Neural progenitor cell (in vitro differentiated cells): ENCODE results near the gene PYURF. TPM values are rescaled to one million over a fixed set of nuclear protein-coding genes. Genes with fewer than 3 reads are reported as not detected.

ENCODE experiments used
- DNase-seq: peaks from one replicate; pipeline ENCODE4 v3.0.0-alpha.2; 2016; ENCODE audit warnings: low spot score
- H2AFZ ChIP-seq: fragments of 200-600 bp; sonication (generic); replicated peaks from 2 replicates; pipeline ENCODE4 v1.6.1; 2016; ENCODE audit warnings: antibody characterized with exemption
- H3F3A ChIP-seq: fragments of 200-600 bp; sonication (generic); 2 replicates; pipeline ENCODE4 v1.6.1; 2016; ENCODE audit warnings: antibody characterized with exemption, low read depth
- H3K27ac ChIP-seq: fragments of 200-600 bp; sonication (generic); 2 replicates; pipeline ENCODE4 v1.5.1; 2016; ENCODE audit warnings: mild to moderate bottlenecking
- H3K27me3 ChIP-seq: fragments of 200-600 bp; sonication (generic); 2 replicates; pipeline ENCODE4 v1.6.1; 2016; ENCODE audit warnings: mild to moderate bottlenecking, moderate library complexity
- H3K36me3 ChIP-seq: fragments of 200-600 bp; sonication (generic); 2 replicates; pipeline ENCODE4 v1.5.1; 2016
- H3K4me1 ChIP-seq: fragments of 200-600 bp; sonication (generic); 2 replicates; pipeline ENCODE4 v1.6.1; 2016; ENCODE audit warnings: mixed run types
- H3K4me2 ChIP-seq: fragments of 200-600 bp; sonication (generic); 2 replicates; pipeline ENCODE4 v1.6.1; 2016
- H3K4me3 ChIP-seq: fragments of 200-600 bp; sonication (generic); 2 replicates; pipeline ENCODE4 v1.5.1; 2016
- H3K79me2 ChIP-seq: fragments of 200-600 bp; sonication (generic); 2 replicates; pipeline ENCODE4 v1.6.1; 2016; ENCODE audit warnings: low read depth
- H3K9ac ChIP-seq: fragments of 200-600 bp; sonication (generic); 2 replicates; pipeline ENCODE4 v1.6.1; 2016
- H3K9me3 ChIP-seq: fragments of 200-600 bp; sonication (generic); 2 replicates; pipeline ENCODE4 v1.5.1; 2016; ENCODE audit warnings: low read depth
- H4K20me1 ChIP-seq: fragments of 200-600 bp; sonication (generic); 2 replicates; pipeline ENCODE4 v1.6.1; 2016; ENCODE audit warnings: low read depth
- H3K27ac Mint-ChIP-seq: 3 replicates; pipeline ENCODE4 v1.8.0; 2021; ENCODE audit warnings: mixed read lengths
- H3K27me3 Mint-ChIP-seq: 2 replicates; pipeline ENCODE4 v1.8.0; 2022; ENCODE audit warnings: low read depth, mild to moderate bottlenecking, inconsistent platforms, moderate library complexity, mixed read lengths; ENCODE audit not compliant: insufficient read depth
- H3K36me3 Mint-ChIP-seq: 3 replicates; pipeline ENCODE4 v1.8.0; 2021; ENCODE audit warnings: mixed read lengths
- H3K4me1 Mint-ChIP-seq: 3 replicates; pipeline ENCODE4 v1.8.0; 2021; ENCODE audit warnings: mixed read lengths
- H3K4me3 Mint-ChIP-seq: 3 replicates; pipeline ENCODE4 v1.8.0; 2021; ENCODE audit warnings: mild to moderate bottlenecking, moderate library complexity, mixed read lengths
- H3K9me3 Mint-ChIP-seq: 3 replicates; pipeline ENCODE4 v1.8.0; 2020; ENCODE audit warnings: mixed read lengths
- EZH2 ChIP-seq: fragments of 200-600 bp; sonication (generic); IDR thresholded peaks from 2 replicates; pipeline ENCODE4 v1.6.1; 2017; ENCODE audit warnings: antibody characterized with exemption, mild to moderate bottlenecking, moderate library complexity
- EZH2phosphoT487 ChIP-seq: fragments of 200-600 bp; sonication (generic); IDR thresholded peaks from 2 replicates; pipeline ENCODE4 v1.6.1; 2017; ENCODE audit warnings: antibody characterized with exemption
- total RNA-seq: library from RNA; depleted of rRNA; stranded (reverse); fragments of >200 nt; gene quantifications from 2 replicates; pipeline ENCODE4 v1.2.3, GENCODE V29; 2015; ENCODE audit warnings: low replicate concordance
- TF ChIP-seq, protein P1 (sequence below): fragments of 200-600 bp; sonication (generic); IDR thresholded peaks from 2 replicates; pipeline ENCODE4 v1.5.1; 2017; ENCODE audit warnings: antibody characterized with exemption, mild to moderate bottlenecking

Gene PYURF
- total RNA-seq, 1 donor from 2014 or later = 106 TPM

DNA sequence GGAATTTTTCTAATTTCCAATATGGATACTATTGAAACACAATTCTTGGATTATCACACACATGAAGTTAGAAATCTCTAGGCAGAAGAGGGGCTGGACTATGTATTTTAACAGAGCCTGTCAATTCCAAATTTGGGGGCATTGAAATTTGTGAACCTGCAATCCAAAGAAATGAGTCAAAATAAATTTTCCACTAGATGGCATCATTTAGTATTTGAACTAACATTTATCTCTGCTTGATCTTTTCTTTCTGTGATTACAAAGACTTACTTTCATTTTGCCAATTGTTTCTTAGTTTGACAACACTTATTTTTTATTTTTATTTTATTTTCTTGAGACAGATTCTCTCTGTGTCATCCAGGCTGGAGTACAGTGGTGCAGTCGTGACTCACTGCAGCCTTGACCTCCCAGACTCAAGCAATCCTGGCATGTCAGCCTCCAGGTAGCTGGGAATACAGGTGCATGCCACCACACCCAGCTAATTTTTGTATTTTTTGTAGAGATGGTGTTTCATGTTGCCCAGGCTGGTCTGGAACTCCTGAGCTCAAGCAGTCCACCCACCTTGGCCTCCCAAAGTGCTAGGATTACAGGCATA, 2.7 kb upstream of the PYURF start:
- Mint-ChIP-seq H3K27me3 (no peaks in the 10 kb centered on the region), H3K4me3 (no peak overlapping the region), H3K4me1 (peaks cover 15% of the 10 kb centered on the region), H3K36me3 (peaks cover 1% of the 10 kb centered on the region), H3K27ac (no peak overlapping the region), H3K9me3 (no peaks in the 10 kb centered on the region)
- H3K79me2 ChIP-seq = peaks cover 22% of the 10 kb centered on the region
- H3K27me3 ChIP-seq = no peaks in the 10 kb centered on the region
- no peak overlapping the region for H3K9ac ChIP-seq
- TF ChIP-seq, protein P1, sequence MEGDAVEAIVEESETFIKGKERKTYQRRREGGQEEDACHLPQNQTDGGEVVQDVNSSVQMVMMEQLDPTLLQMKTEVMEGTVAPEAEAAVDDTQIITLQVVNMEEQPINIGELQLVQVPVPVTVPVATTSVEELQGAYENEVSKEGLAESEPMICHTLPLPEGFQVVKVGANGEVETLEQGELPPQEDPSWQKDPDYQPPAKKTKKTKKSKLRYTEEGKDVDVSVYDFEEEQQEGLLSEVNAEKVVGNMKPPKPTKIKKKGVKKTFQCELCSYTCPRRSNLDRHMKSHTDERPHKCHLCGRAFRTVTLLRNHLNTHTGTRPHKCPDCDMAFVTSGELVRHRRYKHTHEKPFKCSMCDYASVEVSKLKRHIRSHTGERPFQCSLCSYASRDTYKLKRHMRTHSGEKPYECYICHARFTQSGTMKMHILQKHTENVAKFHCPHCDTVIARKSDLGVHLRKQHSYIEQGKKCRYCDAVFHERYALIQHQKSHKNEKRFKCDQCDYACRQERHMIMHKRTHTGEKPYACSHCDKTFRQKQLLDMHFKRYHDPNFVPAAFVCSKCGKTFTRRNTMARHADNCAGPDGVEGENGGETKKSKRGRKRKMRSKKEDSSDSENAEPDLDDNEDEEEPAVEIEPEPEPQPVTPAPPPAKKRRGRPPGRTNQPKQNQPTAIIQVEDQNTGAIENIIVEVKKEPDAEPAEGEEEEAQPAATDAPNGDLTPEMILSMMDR = peak; percentile 30
- TF ChIP-seq EZH2 = no peak
- no peak for TF ChIP-seq EZH2phosphoT487
- H3K27ac ChIP-seq = no peak overlapping the region
- no peak overlapping the region for H3K4me2 ChIP-seq
- H3F3A ChIP-seq = no peaks in the 10 kb centered on the region
- H3K4me1 ChIP-seq = peaks cover 18% of the 10 kb centered on the region
- no peak overlapping the region for H3K4me3 ChIP-seq
- peaks cover 12% of the 10 kb centered on the region for H4K20me1 ChIP-seq
- no peaks in the 10 kb centered on the region for H3K36me3 ChIP-seq
- no peak for DNase-seq
- no peaks in the 10 kb centered on the region for H3K9me3 ChIP-seq
- no peak overlapping the region for H2AFZ ChIP-seq

DNA sequence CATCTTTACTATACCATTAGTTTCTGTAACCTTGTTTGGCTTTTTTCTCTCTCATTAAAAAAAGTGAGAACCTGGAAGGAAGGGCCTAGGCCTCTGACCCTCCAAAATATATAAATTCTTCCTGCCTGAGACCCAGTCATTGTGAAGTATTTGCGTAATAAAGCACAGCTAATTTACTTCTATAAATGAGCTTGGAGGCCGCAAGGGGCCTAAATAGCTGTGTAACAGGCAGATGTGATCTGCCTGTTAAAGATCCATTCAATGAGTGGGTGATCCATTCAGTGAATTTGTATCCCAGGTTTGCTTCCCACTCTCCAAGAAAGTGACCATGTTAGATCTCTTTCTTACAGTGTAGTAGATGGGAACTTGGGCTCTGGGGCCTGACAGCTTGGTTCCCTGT, 595 bp upstream of the PYURF start:
- Histone ChIP-seq H3K27me3 (no peaks in the 10 kb centered on the region), H3K4me3 (peak overlapping the region; percentile 78), H2AFZ (peak overlapping the region; percentile 90), H3K27ac (no peak overlapping the region), H3K4me2 (peak overlapping the region; percentile 77), H3K79me2 (peaks cover 29% of the 10 kb centered on the region), H3K9me3 (no peaks in the 10 kb centered on the region), H3F3A (no peaks in the 10 kb centered on the region), H4K20me1 (peaks cover 12% of the 10 kb centered on the region), H3K9ac (peak overlapping the region; percentile 82), H3K4me1 (peaks cover 18% of the 10 kb centered on the region), H3K36me3 (peaks cover 5% of the 10 kb centered on the region)
- Mint-ChIP-seq H3K36me3 (peaks cover 1% of the 10 kb centered on the region), H3K9me3 (no peaks in the 10 kb centered on the region), H3K4me1 (peaks cover 18% of the 10 kb centered on the region), H3K27ac (peak overlapping the region; percentile 74), H3K4me3 (peak overlapping the region; percentile 99), H3K27me3 (no peaks in the 10 kb centered on the region)
- TF ChIP-seq, protein P1 = no peak
- TF ChIP-seq EZH2phosphoT487 = no peak
- no peak for TF ChIP-seq EZH2
- DNase-seq = no peak

DNA sequence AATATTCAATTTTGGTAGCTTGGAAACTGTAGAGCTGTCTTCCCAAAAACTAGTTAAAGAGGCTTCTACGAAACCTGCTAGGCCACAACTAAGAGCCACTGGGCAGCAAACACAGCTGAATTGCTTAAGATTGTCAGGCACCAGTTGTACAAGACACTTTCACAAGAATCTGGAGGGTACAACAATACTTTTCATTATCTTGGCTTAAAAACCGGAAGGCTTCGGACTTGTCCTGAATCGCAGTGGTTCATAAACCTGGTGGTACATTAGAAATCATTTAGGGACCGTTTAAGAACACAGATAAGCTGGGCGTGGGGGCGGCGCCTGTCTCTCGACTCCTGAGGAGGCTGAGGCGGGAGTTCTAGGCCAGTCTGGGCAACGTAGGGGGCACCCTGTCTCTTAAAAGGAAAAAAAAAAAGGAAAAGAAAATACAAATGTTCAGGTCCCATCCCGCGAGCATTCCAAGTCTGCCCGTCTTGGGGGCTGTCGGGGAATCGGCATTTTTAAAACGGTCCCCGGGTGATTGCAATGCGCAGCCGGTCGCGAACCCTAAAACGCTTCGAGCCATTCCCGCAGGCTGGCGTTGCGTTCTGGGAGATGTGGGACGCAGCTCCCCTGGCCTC, 763 bp downstream of the PYURF start:
- peak overlapping the region; percentile 82 for H3K9ac ChIP-seq
- peaks cover 5% of the 10 kb centered on the region for H3K36me3 ChIP-seq
- no peaks in the 10 kb centered on the region for H3F3A ChIP-seq
- H2AFZ ChIP-seq = peak overlapping the region; percentile 90
- no peaks in the 10 kb centered on the region for H3K27me3 ChIP-seq
- peak overlapping the region; percentile 78 for H3K4me3 ChIP-seq
- no peaks in the 10 kb centered on the region for H3K9me3 Mint-ChIP-seq
- peaks cover 29% of the 10 kb centered on the region for H3K79me2 ChIP-seq
- TF ChIP-seq EZH2 (no peak), EZH2phosphoT487 (no peak)
- TF ChIP-seq, protein P1 = no peak
- H3K27ac ChIP-seq = no peak overlapping the region
- peaks cover 1% of the 10 kb centered on the region for H3K36me3 Mint-ChIP-seq
- H3K9me3 ChIP-seq = no peaks in the 10 kb centered on the region
- DNase-seq = peak; percentile 53
- H3K27ac Mint-ChIP-seq = peak overlapping the region; percentile 98
- H3K27me3 Mint-ChIP-seq = peaks cover 2% of the 10 kb centered on the region
- peaks cover 12% of the 10 kb centered on the region for H4K20me1 ChIP-seq
- H3K4me2 ChIP-seq = peak overlapping the region; percentile 77
- peaks cover 18% of the 10 kb centered on the region for H3K4me1 ChIP-seq
- H3K4me1 Mint-ChIP-seq = peaks cover 18% of the 10 kb centered on the region
- peak overlapping the region; percentile 99 for H3K4me3 Mint-ChIP-seq
